ENCODE data around the gene RMI1. TPM values are rescaled to one million over a fixed set of nuclear protein-coding genes. Genes with fewer than 3 reads are reported as not detected.

The RMI1 gene
- total and polyA plus RNA-seq, 10 of the 15 experiments (the other 5 are each of a cell fraction or from before 2014, with no cell fraction given) = 3.6 to 34.1 (median 16.1) TPM

GRCh38 chr9:83936523-83936922 is 44.1 kb upstream of the RMI1 start:
- in situ Hi-C loops (cut with MboI) (loop anchor here (5.0 kb wide), 3 partner anchors 236 to 381 kb away; no protein-coding TSS in a partner anchor), intact Hi-C loops (cut with micrococcal nuclease; ENCODE audit: unreplicated experiment) (no loop called here)
- no peak for DNase-seq (ENCODE audit: low read depth, low spot score)
- Histone ChIP-seq H3K4me3 (no peak overlapping the region), H3K9me3 (replicated peaks; ENCODE audit: control insufficient read depth, insufficient read depth, low read length) (no peaks in the 10 kb centered on the region), H3K36me3 (ENCODE audit: control insufficient read depth in 2 of 2, insufficient read depth in 2 of 2, low read length in 1 of 2) (peaks cover 0 to 3% of the 10 kb centered on the region in 2 experiments), H3K4me2 (ENCODE audit: control insufficient read depth, insufficient read depth) (no peak overlapping the region), H3K4me1 (ENCODE audit: control insufficient read depth, insufficient read depth, low read length) (no peaks in the 10 kb centered on the region), H3K27ac (ENCODE audit: control insufficient read depth, insufficient read depth) (no peak overlapping the region), H4K20me1 (ENCODE audit: control insufficient read depth, insufficient read depth) (no peaks in the 10 kb centered on the region), H3K27me3 (replicated peaks in 1 of 2; ENCODE audit: control insufficient read depth in 2 of 2, insufficient read depth in 2 of 2, low read length in 1 of 2) (no peaks in the 10 kb centered on the region), H3K9ac (ENCODE audit: control insufficient read depth, insufficient read depth, low read length) (no peak overlapping the region), H3K79me2 (ENCODE audit: control insufficient read depth, insufficient read depth, low read length) (no peaks in the 10 kb centered on the region), H2AFZ (ENCODE audit: control insufficient read depth, low read depth, low read length) (no peak overlapping the region)
- POLR2A ChIA-PET = interaction anchor here (0.6 kb wide), 1 partner anchor 343 kb away, joined by 6 read pairs; no protein-coding TSS in a partner anchor
- BruUV-seq (replicated peaks) = no TSS peak
- no peak for ATAC-seq
- SMC1A ChIA-PET (ENCODE audit: uncharacterized antibody, unreplicated experiment) = interaction anchor here (0.8 to 2.1 kb wide), 6 partner anchors 31 to 376 kb away, joined by 3 to 17 read pairs (median 4); no protein-coding TSS in a partner anchor
- CTCF ChIA-PET = interaction anchor here (0.9 to 4.0 kb wide), 10 partner anchors 9 to 379 kb away, joined by 3 to 40 read pairs (median 6); partner anchors contain the start of gene KIF27
- FAIRE-seq = no peak
- RAD21 ChIA-PET (ENCODE audit: unreplicated experiment) = interaction anchor here (0.7 to 1.6 kb wide), 6 partner anchors 88 to 376 kb away, joined by 3 to 16 read pairs (median 3); no protein-coding TSS in a partner anchor
- WGBS (ENCODE audit: insufficient coverage, insufficient replicate concordance, low lambda C conversion rate, missing lambda C conversion rate) = 55% methylated on average over 6 of the region's 6 CpGs
- TF ChIP-seq, protein P1, sequence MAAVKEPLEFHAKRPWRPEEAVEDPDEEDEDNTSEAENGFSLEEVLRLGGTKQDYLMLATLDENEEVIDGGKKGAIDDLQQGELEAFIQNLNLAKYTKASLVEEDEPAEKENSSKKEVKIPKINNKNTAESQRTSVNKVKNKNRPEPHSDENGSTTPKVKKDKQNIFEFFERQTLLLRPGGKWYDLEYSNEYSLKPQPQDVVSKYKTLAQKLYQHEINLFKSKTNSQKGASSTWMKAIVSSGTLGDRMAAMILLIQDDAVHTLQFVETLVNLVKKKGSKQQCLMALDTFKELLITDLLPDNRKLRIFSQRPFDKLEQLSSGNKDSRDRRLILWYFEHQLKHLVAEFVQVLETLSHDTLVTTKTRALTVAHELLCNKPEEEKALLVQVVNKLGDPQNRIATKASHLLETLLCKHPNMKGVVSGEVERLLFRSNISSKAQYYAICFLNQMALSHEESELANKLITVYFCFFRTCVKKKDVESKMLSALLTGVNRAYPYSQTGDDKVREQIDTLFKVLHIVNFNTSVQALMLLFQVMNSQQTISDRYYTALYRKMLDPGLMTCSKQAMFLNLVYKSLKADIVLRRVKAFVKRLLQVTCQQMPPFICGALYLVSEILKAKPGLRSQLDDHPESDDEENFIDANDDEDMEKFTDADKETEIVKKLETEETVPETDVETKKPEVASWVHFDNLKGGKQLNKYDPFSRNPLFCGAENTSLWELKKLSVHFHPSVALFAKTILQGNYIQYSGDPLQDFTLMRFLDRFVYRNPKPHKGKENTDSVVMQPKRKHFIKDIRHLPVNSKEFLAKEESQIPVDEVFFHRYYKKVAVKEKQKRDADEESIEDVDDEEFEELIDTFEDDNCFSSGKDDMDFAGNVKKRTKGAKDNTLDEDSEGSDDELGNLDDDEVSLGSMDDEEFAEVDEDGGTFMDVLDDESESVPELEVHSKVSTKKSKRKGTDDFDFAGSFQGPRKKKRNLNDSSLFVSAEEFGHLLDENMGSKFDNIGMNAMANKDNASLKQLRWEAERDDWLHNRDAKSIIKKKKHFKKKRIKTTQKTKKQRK (IDR thresholded peaks at IDR 0.05; ENCODE audit: low read depth, low read length) = no peak
- TF ChIP-seq, protein P2, sequence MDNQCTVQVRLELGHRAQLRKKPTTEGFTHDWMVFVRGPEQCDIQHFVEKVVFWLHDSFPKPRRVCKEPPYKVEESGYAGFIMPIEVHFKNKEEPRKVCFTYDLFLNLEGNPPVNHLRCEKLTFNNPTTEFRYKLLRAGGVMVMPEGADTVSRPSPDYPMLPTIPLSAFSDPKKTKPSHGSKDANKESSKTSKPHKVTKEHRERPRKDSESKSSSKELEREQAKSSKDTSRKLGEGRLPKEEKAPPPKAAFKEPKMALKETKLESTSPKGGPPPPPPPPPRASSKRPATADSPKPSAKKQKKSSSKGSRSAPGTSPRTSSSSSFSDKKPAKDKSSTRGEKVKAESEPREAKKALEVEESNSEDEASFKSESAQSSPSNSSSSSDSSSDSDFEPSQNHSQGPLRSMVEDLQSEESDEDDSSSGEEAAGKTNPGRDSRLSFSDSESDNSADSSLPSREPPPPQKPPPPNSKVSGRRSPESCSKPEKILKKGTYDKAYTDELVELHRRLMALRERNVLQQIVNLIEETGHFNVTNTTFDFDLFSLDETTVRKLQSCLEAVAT (IDR thresholded peaks at IDR 0.05) = no peak
- TF ChIP-seq POLR2AphosphoS5 (IDR thresholded peaks at IDR 0.05; ENCODE audit: low read length) (no peak), ZBTB11 (CRISPR knock-in tag; IDR thresholded peaks at IDR 0.05) (no peak), CBX5 (IDR thresholded peaks at IDR 0.05; ENCODE audit: low read depth) (no peak), IRF4 (IDR thresholded peaks at IDR 0.05; ENCODE audit: low read depth, low read length) (no peak), RUNX3 (IDR thresholded peaks at IDR 0.05; ENCODE audit: low read length) (no peak), ZNF207 (IDR thresholded peaks at IDR 0.05; ENCODE audit: borderline replicate concordance) (no peak), MTA3 (IDR thresholded peaks at IDR 0.05; ENCODE audit: borderline replicate concordance, low read length) (no peak), CREM (IDR thresholded peaks at IDR 0.05; ENCODE audit: low read depth) (no peak), TAF1 (IDR thresholded peaks at IDR 0.05; ENCODE audit: borderline replicate concordance, low read depth, low read length) (no peak), RAD51 (IDR thresholded peaks at IDR 0.05) (no peak), RAD21 (IDR thresholded peaks at IDR 0.05; ENCODE audit: insufficient read depth, low read depth, low read length) (no peak), MEF2A (IDR thresholded peaks at IDR 0.05; ENCODE audit: insufficient read depth, low read depth, low read length) (no peak), NR2F1 (conservative IDR thresholded peaks at IDR 0.05) (no peak), BMI1 (IDR thresholded peaks at IDR 0.05; ENCODE audit: borderline replicate concordance) (no peak), HDAC6 (IDR thresholded peaks at IDR 0.05; ENCODE audit: unreplicated experiment) (no peak), TCF7 (IDR thresholded peaks at IDR 0.05; ENCODE audit: borderline replicate concordance) (no peak), SMARCA5 (IDR thresholded peaks at IDR 0.05) (no peak)
